Stimulated activated CD4-positive, alpha-beta T cell treated with anti-CD3 and anti-CD28 coated beads, Interleukin-4, amount 100 ng/mL, for 4 hours (primary cell): ENCODE results near the gene LGALS3BP.
A peak's percentile ranks its signal among the peaks of the same experiment; 100 is the strongest.

ENCODE experiments used
- DNase-seq, 2 experiments: peaks; one replicate each; pipeline ENCODE4 v3.0.0-alpha.2; 2020

LGALS3BP gene

GRCh38 chr17:78999056-78999768, 19.5 kb upstream of the LGALS3BP start:
- no peak for DNase-seq

GRCh38 chr17:78998311-78999055, 18.8 kb upstream of the LGALS3BP start:
- DNase-seq: no peak

GRCh38 chr17:78997881-78998280, 18.2 kb upstream of the LGALS3BP start:
- no peak for DNase-seq

- no peak for DNase-seq
Measured at GRCh38 chr17:78997231-78997741, 17.6 kb upstream of the LGALS3BP start.

- DNase-seq: no peak
Measured at GRCh38 chr17:78996781-78997201, 17.1 kb upstream of the LGALS3BP start.

- no peak for DNase-seq
Measured at GRCh38 chr17:78995761-78996451, 16.2 kb upstream of the LGALS3BP start.

- no peak for DNase-seq
Measured at GRCh38 chr17:78995022-78995760, 15.5 kb upstream of the LGALS3BP start.

GRCh38 chr17:78993981-78994671, 14.4 kb upstream of the LGALS3BP start:
- no peak for DNase-seq

- DNase-seq: peak; percentile 21 to 54
Measured at GRCh38 chr17:78993241-78993956, 13.7 kb upstream of the LGALS3BP start.

- DNase-seq: no peak
Measured at GRCh38 chr17:78992542-78993212, 13.0 kb upstream of the LGALS3BP start.

GRCh38 chr17:78991906-78992532, 12.3 kb upstream of the LGALS3BP start:
- no peak for DNase-seq

GRCh38 chr17:78991017-78991738, 11.5 kb upstream of the LGALS3BP start:
- DNase-seq: no peak

GRCh38 chr17:78990349-78991016, 10.8 kb upstream of the LGALS3BP start:
- DNase-seq: no peak

- no peak for DNase-seq
Measured at GRCh38 chr17:78988152-78988551, 8.4 kb upstream of the LGALS3BP start.

- no peak for DNase-seq
Measured at GRCh38 chr17:78986649-78987328, 7.1 kb upstream of the LGALS3BP start.

GRCh38 chr17:78986048-78986648, 6.4 kb upstream of the LGALS3BP start:
- no peak for DNase-seq

- DNase-seq: no peak
Measured at GRCh38 chr17:78985395-78985794, 5.7 kb upstream of the LGALS3BP start.
